ENCODE data around the gene PPP1R26.

PPP1R26 gene

GRCh38 chr9:135463140-135463539 is 16.4 kb upstream of the PPP1R26 start:
- no peak for DNase-seq

- no peak for DNase-seq
Observed at GRCh38 chr9:135464181-135464580, 15.4 kb upstream of the PPP1R26 start.

GRCh38 chr9:135468854-135469521 is 10.6 kb upstream of the PPP1R26 start:
- no peak for DNase-seq

- DNase-seq = peak; percentile 65
Observed at GRCh38 chr9:135471791-135472640, 7.6 kb upstream of the PPP1R26 start.

- no peak for DNase-seq
Observed at GRCh38 chr9:135473972-135474543, 5.5 kb upstream of the PPP1R26 start.

- DNase-seq = peak; percentile 78
Observed at GRCh38 chr9:135474915-135475314, 4.7 kb upstream of the PPP1R26 start.

- no peak for DNase-seq
Observed at GRCh38 chr9:135476561-135477355, 2.8 kb upstream of the PPP1R26 start.

GRCh38 chr9:135478191-135478590 is 1.4 kb upstream of the PPP1R26 start:
- no peak for DNase-seq

- peak; percentile 58 for DNase-seq
Observed at GRCh38 chr9:135478829-135479468, 633 bp upstream of the PPP1R26 start.

GRCh38 chr9:135480071-135480939 is 723 bp downstream of the PPP1R26 start:
- peak; percentile 66 for DNase-seq

- DNase-seq = no peak
Observed at GRCh38 chr9:135480940-135481310, 1.3 kb downstream of the PPP1R26 start.

GRCh38 chr9:135482015-135482754 is 2.6 kb downstream of the PPP1R26 start:
- DNase-seq = no peak

- no peak for DNase-seq
Observed at GRCh38 chr9:135484460-135485277, 5.1 kb downstream of the PPP1R26 start.

- no peak for DNase-seq
Observed at GRCh38 chr9:135485385-135485784, 5.8 kb downstream of the PPP1R26 start.

GRCh38 chr9:135485832-135486231 is 6.2 kb downstream of the PPP1R26 start:
- no peak for DNase-seq

GRCh38 chr9:135486267-135487065 is 6.9 kb downstream of the PPP1R26 start:
- DNase-seq = no peak

- no peak for DNase-seq
Observed at GRCh38 chr9:135487281-135488012, 7.9 kb downstream of the PPP1R26 start.

GRCh38 chr9:135488013-135488330 is 8.4 kb downstream of the PPP1R26 start:
- DNase-seq = no peak

All from eye (tissue), 1 donor.